Activated CD4-positive, CD25-positive, alpha-beta regulatory T cell treated with anti-CD3 and anti-CD28 coated beads, Interleukin-2, amount 50 U/mL, for 24 hours (primary cell): ENCODE measurements around the gene IGF2BP2.
A peak's percentile ranks its signal among the peaks of the same experiment; 100 is the strongest.

Experiments
- ATAC-seq, 2 donors: fragments of 150-1000 bp; cut with Tn5 transposase; one replicate each; pipeline ENCODE4 v1.10.0; 2021; ENCODE audit warnings: mild to moderate bottlenecking in 1 of 2, moderate library complexity in 1 of 2

The IGF2BP2 gene

GRCh38 chr3:185730550-185730949 lies 94.3 kb downstream of the IGF2BP2 start:
- no peak for ATAC-seq

DNA sequence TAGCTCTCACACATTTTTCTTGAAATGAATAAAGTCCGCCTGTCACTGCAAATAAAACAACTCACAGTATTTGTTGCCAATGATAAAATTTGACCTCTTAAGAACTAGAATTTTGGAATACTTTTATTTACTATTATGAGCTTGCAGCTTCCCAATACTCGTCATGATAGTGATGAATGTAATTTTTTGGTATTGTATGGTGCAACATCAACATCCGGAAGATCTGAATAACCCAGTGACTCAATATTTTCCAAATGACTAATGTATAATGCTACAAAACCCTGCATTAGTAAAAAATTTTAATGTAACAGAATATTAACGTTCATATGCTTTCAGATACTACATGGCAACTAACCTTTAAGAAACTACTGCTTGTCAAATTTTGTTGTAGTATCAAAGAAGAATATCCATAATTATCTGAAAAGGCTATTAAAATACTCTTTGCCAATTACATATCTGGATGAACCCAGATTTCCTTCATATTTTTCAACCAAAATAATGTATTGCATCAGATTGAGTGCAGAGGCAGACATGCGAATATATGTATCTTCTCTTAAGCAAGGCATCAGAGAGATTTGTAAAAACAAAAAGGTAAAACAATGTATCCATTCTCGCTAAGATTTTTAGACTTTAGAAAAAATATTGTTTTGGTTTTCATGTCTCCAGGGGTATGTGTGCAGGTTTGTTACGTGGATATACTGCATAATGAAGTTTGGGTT lies 95.3 kb downstream of the IGF2BP2 start:
- ATAC-seq: peak in 1 of 2 donors; percentile 25

DNA sequence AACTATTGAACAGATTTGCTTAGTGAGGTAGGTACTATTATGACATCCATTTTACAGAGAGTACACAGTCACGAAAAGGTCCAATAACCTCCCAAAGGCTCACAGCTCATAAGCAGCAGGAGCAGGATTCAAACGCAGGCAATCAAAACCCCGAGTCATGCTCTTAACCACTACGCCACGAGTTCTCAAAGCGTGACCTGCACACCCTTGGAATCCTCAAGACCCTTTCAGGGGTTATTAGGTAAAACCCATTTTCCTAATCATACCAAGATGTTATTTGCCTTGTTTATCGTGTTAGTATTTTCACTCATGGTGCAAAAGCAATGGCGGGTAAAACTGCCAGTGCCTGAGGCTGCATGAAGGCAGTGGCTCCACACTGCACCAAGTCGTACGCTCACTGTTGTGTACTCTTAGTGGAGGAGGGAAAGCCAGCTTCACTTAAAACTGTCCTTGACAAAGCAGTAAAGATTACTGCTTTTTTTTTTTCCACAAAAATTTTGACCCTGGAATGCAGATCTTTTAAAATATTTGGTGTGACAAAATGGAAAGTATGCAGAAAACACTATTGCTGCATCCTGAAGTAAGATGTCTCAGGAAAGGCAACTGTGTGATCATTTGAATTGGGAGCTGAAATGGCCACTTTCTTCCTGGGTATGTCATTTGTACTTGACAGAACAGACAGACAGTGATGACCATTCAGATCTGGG lies 96.1 kb downstream of the IGF2BP2 start:
- ATAC-seq: no peak

GRCh38 chr3:185727873-185728272 lies 97.0 kb downstream of the IGF2BP2 start:
- ATAC-seq: no peak

GRCh38 chr3:185726254-185726967 lies 98.4 kb downstream of the IGF2BP2 start:
- ATAC-seq: no peak

DNA sequence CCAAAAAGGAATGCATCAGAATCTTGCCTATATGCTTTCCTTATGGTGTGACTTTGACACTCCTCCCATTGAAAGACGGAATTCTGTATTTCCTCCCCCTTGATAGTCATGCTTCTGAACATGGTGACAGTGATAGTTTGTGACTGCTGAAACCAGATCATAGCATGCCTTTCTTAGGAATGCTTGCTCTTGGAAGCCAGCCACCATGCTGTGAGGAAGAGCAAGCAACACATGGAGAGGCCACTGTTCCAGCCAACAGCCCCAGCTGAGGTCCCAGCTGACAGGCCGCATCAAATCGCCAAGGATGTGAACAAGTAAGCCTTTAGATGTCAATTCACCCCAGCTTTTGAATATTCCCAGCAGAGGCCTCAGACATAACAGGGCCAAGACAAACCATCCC lies 100.1 kb downstream of the IGF2BP2 start:
- ATAC-seq: no peak

DNA sequence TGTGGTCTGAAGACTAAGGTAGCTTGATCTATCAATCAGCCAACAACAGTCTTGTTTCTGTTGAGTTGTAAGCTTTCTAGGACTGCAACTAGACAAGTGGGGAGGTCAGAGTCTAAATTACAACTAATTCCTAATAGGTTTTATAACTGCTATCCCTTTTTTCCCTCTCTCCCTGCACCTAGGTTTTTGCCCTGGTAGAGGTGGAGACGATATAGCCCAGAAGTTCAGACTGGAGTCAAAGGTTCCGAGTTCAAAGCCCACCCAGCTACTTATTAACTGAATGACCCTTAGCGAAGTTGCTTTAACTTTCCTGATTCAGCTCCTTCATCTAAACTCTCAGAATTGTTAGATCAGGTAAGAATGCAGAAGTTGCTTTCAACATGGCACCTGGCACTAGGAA lies 100.6 kb downstream of the IGF2BP2 start:
- ATAC-seq: no peak

- ATAC-seq: no peak
Measured at GRCh38 chr3:185722881-185723280, 102.0 kb downstream of the IGF2BP2 start.

DNA sequence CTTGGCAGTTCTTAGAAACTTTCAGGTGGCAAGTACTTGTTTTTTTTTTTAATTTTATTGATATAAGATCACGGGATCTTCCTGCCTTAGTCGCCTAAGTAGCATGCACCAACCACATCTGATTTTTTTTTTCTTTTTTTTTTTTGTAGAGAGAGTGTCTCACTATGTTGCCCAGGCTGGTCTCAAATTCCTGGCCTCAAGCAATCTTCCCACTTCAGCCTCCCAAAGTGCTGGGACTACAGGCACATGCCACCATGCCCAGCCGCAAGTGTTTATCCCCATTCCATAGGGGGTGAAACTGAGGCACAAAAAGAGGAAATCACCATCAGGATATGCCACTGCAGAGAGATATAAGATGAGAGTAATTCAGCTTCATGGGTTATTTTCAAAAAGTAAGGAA lies 102.9 kb downstream of the IGF2BP2 start:
- no peak for ATAC-seq

- no peak for ATAC-seq
Measured at GRCh38 chr3:185720326-185720725, 104.5 kb downstream of the IGF2BP2 start.

GRCh38 chr3:185718736-185719593 lies 105.9 kb downstream of the IGF2BP2 start:
- no peak for ATAC-seq

GRCh38 chr3:185717627-185718402 lies 107.0 kb downstream of the IGF2BP2 start:
- no peak for ATAC-seq

DNA sequence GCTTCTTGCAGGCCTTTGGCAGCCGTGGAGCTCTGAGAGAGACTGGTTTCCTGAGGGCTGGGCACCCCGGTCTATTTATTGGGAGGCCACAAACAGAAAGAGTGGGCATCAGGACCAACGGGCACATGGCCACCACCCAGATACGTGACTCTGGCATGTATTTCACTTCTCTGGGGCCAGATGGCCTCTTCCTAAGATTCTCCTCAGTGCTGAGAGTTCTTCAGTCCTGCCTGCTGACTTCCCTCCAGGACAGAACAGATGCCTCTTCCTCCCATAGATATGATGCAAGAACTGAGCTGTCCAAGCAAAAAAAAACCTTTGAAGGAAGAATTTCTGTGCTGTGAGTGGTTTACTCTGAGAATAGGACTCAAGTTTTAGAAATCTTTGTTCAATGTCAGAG lies 107.7 kb downstream of the IGF2BP2 start:
- no peak for ATAC-seq

DNA sequence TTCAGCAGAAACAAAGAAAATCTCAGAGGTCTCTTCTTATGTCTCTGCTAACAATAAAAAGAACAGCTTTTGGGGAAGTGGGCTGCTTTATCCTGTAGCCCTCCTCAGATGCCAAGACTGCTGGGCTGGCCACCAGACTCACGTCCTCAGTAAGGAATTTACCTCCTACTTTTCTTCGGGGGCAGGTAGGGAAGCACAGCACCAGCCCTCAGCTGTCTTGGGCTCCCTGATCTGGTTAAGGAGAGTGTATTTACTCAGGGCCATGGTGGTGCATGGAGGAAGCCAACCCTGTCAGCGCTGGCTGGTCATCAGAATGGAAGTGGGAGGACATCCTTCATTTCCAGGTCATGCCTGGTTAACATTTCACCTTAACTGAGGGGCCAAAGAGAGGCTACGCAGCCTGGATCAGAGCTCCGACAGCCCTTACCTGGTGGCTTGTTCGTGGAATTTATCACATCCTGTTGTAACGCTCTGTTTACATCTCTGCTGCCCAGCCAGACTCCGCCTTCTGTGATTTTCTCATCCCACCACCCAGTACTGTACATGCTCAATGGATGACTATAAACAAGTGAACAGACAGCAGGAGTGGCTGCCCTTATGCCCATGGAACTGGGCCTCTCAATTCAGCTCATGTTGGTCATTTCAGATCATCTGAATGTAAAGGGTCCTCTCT lies 108.3 kb downstream of the IGF2BP2 start:
- no peak for ATAC-seq

- ATAC-seq: no peak
Measured at GRCh38 chr3:185715091-185715490, 109.8 kb downstream of the IGF2BP2 start.

GRCh38 chr3:185714085-185714484 lies 110.8 kb downstream of the IGF2BP2 start:
- no peak for ATAC-seq

DNA sequence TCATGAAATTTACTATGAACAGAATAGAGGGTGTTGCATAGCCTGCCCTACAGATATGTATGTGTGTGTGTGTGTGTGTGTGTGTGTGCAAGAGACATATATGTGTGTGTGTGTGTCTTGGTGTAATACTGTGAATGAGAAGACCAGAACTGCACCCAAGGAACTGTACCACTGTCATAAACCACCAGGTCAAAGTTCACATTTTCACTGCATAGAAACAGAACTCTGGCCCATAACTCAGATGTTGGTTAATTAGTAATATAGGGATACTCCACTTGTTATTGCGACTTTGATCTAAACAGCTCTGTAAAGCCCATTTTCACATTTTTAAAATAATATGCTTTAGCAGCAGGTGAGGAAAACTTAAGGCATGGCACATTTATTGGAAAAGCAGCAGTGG lies 111.8 kb downstream of the IGF2BP2 start:
- no peak for ATAC-seq

DNA sequence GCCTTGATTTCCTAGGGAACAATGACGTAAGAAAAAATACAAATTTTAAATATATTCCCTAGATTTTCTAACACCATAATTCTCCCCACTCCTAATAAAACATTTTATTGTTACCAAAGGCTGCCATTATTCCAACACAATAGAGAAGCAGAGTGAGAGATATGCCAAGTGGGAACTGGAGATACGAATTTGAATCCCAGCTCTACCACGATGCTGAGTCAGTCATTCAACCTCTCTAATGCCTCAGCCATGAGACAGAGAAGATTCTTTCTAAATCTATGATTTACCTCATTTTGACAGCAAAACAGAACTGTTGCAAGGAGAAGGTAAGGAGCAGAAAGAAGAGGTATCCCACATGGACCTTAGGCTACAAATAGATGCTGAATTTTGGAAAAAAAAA lies 112.5 kb downstream of the IGF2BP2 start:
- no peak for ATAC-seq

DNA sequence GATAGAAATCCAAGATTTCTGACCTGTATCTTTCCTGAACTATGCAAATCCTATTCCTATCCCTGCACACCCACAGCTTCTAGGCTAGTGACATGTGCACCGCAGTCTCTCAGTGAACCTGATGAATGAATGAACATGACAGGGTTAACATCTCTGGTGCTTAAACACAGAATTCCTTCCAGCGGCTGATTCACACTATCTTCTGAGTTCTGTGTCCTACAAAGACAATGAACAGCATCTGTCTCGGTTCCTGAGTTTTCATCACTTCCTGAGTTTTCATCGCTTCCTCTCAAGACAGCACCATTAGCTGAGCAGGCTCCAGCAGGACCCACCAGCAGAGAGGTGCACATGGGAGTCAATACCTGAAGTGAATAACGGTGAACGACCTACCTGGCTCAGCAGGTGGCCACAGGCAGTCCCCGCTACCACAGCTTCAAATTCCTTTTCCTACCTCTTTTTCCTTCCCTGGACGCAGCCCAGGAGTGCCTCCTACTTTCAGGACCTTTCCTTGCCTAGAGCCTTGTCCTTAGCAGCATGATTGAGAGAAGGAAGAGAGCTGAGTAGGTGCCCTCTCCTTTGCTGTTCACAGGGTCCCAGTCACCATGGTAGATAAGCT lies 113.5 kb downstream of the IGF2BP2 start:
- no peak for ATAC-seq

GRCh38 chr3:185709251-185709955 lies 115.4 kb downstream of the IGF2BP2 start:
- ATAC-seq: no peak
